GDM1 (cell line): ENCODE results near the gene BRCA1.
"Not testable (repeated sequence)": the region's sequence is repeated elsewhere in the genome, so short reads cannot be mapped to it uniquely, and the experiment has no call there.

Experiments
- DNase-seq: peaks from one replicate; lab custom pipeline; 2025; lab: John Stamatoyannopoulos, UW

Gene BRCA1

DNA sequence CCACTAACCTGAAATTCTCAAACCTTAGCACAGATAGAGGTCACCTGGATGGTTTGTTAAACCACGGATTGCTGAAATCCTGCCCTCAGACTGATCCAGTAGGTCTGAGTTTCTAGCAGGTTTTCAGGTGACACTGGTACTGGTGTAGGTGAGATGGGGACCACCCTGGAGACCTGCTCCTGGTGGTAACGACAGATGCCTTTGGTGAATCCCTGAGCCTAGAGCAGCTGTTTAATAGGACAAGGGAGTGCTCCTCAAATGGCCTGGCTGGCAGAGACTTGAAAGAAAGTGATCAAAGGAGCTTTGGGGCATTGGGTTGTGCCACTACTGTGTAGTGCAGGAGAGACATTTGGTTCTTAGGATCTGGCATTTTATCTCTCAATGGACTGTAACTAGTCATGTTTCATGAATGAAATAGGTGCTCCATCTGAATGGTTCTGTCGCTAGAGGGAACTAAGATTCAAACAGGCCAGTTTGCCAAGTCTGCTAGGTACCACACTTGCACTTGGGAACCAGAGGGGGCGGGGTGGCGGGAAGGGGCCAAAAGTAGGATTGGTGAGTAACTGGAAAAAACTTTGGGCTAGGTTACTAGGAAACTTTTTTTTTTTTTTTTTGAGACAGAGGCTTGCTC is 121.5 kb downstream of the BRCA1 start:
- no peak for DNase-seq

DNA sequence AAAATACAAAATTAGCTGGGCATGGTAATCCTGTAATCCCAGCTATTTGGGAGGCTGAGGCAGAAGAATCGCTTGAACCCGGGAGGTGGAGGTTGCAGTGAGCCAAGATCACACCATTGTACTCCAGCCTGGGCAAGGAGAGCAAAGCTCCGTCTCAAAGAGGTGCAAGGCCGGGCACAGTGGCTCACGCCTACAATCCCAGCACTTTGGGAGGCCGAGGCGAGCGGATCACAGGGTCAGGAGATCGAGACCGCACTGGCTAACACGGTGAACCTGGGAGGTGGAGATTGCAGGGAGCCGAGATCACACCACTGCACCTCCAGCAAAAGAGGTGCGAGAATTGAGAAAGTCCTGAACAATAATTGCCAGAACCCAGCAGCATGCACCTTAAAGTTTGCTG is 124.3 kb downstream of the BRCA1 start:
- not testable (repeated sequence) for DNase-seq

- no peak for DNase-seq
These were observed 126.1 kb downstream of the BRCA1 start for GRCh38 chr17:42999003-42999525.

- DNase-seq = peak; percentile 100
These were observed 126.9 kb downstream of the BRCA1 start, which contains the start of gene RPL27 for GRCh38 chr17:42997984-42998938. Gene RPL27 (plus strand): TSS chr17:42998419. CDS start chr17:42998751, 332 bp downstream.

- no peak for DNase-seq
These were observed 127.7 kb downstream of the BRCA1 start for GRCh38 chr17:42997390-42997983.
